Activated naive CD4-positive, alpha-beta T cell treated with anti-CD3 and anti-CD28 coated beads, Interleukin-2, amount 10 ng/mL, durations not matched to agents 7 days and 5 days (primary cell): ENCODE data around the gene ME3.
A peak's percentile ranks its signal among the peaks of the same experiment; 100 is the strongest.

Source experiments
- CTCF ChIA-PET: fragments of 350-600 bp; sonication (Branson Sonifier 250); formaldehyde crosslinking; loops from one replicate; lab custom pipeline; 2021; ENCODE audit warnings: antibody characterized with exemption; lab: Charles Lee
- DNase-seq: peaks from one replicate; pipeline ENCODE4 v3.0.0-alpha.2; 2020
- H3K27ac Mint-ChIP-seq: one replicate; pipeline ENCODE4 v1.8.0; 2021; ENCODE audit warnings: mild to moderate bottlenecking, moderate library complexity, mixed read lengths
- H3K27me3 Mint-ChIP-seq: one replicate; pipeline ENCODE4 v1.8.0; 2021; ENCODE audit warnings: mild to moderate bottlenecking, mixed read lengths
- H3K36me3 Mint-ChIP-seq: one replicate; pipeline ENCODE4 v1.8.0; 2021; ENCODE audit warnings: mixed read lengths
- H3K4me1 Mint-ChIP-seq: one replicate; pipeline ENCODE4 v1.8.0; 2021; ENCODE audit warnings: mixed read lengths
- H3K4me3 Mint-ChIP-seq: one replicate; pipeline ENCODE4 v1.8.0; 2021; ENCODE audit warnings: mild to moderate bottlenecking, moderate library complexity, mixed read lengths
- H3K9me3 Mint-ChIP-seq: one replicate; pipeline ENCODE4 v1.8.0; 2021; ENCODE audit warnings: mixed read lengths

ME3 gene

DNA sequence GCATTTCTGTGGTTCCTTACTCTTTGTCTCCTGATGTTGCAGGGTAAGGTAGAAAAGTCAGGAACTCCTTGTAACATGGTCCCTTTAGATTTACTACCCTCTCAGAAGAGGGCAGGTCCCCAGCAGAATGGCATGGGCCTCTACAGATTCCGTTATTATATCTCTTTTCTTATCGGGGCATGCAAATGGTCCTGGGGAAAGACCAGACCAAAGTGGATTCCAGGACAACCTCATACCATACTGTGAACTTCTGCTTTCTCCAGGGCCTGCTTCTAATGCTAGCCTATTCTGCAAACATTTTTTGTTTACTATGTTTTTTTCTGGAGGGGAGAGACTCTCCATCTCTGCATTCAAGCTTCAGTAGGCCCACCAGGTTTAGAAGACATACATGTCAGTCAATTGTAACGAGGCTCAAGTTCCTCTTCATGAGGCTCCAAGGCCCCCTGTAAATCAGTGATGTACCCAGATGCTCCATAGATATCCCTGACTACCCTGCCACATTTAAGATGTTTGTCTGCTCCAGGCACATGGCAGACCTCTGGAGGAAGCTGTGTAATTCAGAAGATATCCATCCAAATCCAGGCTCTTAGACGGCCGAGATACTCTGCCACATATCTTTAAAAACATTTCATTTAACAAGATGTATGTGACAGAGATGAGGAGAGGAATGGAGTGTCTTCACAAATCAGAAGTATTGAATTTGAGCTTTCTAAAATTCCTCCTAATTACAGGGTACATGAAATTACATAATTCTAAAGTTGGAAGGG is 8.5 kb upstream of the ME3 start:
- CTCF ChIA-PET: interaction anchor here (1.0 to 2.2 kb wide), 2 partner anchors 72 to 224 kb away, joined by 4 to 7 read pairs; no protein-coding TSS in a partner anchor
- Mint-ChIP-seq H3K9me3 (no peaks in the 10 kb centered on the region), H3K4me3 (no peak overlapping the region), H3K27ac (no peak overlapping the region), H3K36me3 (no peaks in the 10 kb centered on the region), H3K27me3 (peaks cover 4% of the 10 kb centered on the region), H3K4me1 (no peaks in the 10 kb centered on the region)
- no peak for DNase-seq

DNA sequence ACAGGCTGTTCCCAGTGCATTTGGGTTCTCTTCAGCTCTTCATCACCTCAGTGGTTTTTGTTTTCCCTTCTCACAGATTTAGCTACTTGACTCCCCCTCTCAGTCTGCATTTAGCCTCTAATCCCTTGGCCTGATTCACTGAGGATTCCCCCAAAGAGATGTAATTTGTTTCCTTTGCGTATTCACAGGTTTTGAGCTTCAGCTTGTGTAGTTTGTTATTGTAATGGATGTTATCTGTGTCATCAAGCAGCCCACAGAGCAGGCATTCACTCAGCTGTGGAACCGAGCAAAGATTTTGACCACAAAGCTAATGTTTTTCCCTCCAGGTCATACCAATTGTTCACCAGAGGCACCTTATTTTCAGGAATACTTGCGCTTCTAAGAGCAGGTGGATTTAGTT is 6.4 kb upstream of the ME3 start:
- H3K36me3 Mint-ChIP-seq: no peaks in the 10 kb centered on the region
- CTCF ChIA-PET: interaction anchor here (0.9 kb wide), 1 partner anchor 222 kb away, joined by 3 read pairs; no protein-coding TSS in a partner anchor
- no peak for DNase-seq
- H3K27me3 Mint-ChIP-seq: peaks cover 4% of the 10 kb centered on the region
- no peak overlapping the region for H3K4me3 Mint-ChIP-seq
- H3K27ac Mint-ChIP-seq: no peak overlapping the region
- no peaks in the 10 kb centered on the region for H3K4me1 Mint-ChIP-seq
- H3K9me3 Mint-ChIP-seq: no peaks in the 10 kb centered on the region

- H3K4me3 Mint-ChIP-seq: no peak overlapping the region
- H3K27ac Mint-ChIP-seq: no peak overlapping the region
- H3K4me1 Mint-ChIP-seq: no peaks in the 10 kb centered on the region
- DNase-seq: no peak
- no peaks in the 10 kb centered on the region for H3K36me3 Mint-ChIP-seq
- H3K9me3 Mint-ChIP-seq: no peaks in the 10 kb centered on the region
- H3K27me3 Mint-ChIP-seq: peaks cover 4% of the 10 kb centered on the region
- CTCF ChIA-PET: interaction anchor here (0.9 kb wide), 1 partner anchor 221 kb away, joined by 3 read pairs; no protein-coding TSS in a partner anchor
These were observed 5.9 kb upstream of the ME3 start for GRCh38 chr11:86678296-86678695.

DNA sequence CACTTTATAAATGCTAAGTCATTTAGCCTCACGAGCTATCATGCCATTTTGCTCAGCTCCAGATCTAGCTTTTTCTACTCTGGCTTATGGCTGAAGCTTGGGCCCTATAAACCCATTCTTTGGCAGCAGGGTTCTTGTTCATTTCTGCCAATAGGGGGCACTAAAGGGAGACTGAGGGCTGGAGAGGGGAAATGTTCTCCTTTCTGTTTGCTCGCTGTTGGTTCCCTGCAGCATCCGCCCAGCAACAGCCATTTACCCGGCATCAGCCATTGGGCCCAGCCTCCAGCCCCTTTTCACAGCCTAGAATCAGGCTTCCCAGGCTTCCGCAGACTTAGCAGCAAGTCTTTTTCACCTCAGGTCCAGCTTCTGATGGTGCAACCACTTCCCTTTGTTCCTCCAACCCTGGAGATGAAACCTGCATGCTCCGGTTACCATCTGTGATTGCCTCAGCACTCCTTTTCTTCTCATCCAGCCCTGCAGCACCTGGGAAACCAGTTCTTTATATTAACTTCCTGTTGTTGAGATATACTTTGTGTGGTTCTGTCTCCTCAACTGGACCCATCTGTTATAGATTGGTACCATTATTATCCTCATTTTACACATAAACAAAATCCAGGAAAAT is 4.2 kb upstream of the ME3 start:
- Mint-ChIP-seq H3K9me3 (no peaks in the 10 kb centered on the region), H3K27ac (no peak overlapping the region), H3K36me3 (no peaks in the 10 kb centered on the region), H3K27me3 (peaks cover 14% of the 10 kb centered on the region), H3K4me1 (no peaks in the 10 kb centered on the region), H3K4me3 (no peak overlapping the region)
- DNase-seq: no peak
- CTCF ChIA-PET: no interaction called here

DNA sequence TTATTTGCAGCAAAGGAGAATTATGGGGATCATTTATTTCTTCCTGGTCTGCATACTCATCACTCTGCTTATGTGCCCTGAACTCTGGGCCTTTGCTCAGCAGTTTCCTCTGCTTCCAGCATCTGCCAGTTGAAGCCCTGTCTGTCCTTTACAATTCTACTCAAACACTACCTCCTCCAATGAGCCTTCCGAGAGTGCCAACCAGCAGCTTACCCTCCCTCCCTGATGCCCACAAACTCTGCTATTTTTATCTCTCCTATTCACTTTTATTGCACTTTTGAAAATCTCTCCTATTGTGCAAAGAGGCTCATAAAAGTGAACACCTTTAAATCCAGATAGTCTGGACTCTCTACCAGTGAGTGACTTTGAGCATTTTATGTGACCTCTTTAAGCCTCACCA is 3.6 kb upstream of the ME3 start:
- Mint-ChIP-seq H3K4me3 (no peak overlapping the region), H3K4me1 (peaks cover 4% of the 10 kb centered on the region), H3K9me3 (no peaks in the 10 kb centered on the region), H3K27me3 (peaks cover 21% of the 10 kb centered on the region), H3K27ac (no peak overlapping the region), H3K36me3 (no peaks in the 10 kb centered on the region)
- CTCF ChIA-PET: no interaction called here
- no peak for DNase-seq

DNA sequence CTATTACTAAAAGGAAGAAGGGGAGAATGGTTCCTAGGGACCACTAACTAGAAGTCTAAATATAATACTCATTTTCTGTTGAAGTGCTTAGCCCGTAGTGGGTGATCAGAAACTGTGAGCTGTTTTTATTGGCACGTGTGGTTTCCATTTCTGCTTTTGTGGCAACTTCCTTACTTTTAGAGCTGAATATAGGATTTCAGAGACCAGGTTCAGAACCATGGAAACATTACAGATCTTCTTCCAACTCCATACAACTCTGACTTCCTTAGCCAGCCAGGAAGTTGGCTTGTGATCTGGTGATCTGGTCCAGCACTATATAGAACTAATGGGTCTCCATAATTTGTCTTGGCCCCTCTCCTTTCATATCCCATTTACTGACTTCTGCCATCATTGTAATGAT is 2.6 kb upstream of the ME3 start:
- Mint-ChIP-seq H3K9me3 (no peaks in the 10 kb centered on the region), H3K36me3 (no peaks in the 10 kb centered on the region), H3K27ac (no peak overlapping the region), H3K4me1 (peaks cover 4% of the 10 kb centered on the region), H3K4me3 (no peak overlapping the region), H3K27me3 (peaks cover 26% of the 10 kb centered on the region)
- no peak for DNase-seq
- CTCF ChIA-PET: no interaction called here

DNA sequence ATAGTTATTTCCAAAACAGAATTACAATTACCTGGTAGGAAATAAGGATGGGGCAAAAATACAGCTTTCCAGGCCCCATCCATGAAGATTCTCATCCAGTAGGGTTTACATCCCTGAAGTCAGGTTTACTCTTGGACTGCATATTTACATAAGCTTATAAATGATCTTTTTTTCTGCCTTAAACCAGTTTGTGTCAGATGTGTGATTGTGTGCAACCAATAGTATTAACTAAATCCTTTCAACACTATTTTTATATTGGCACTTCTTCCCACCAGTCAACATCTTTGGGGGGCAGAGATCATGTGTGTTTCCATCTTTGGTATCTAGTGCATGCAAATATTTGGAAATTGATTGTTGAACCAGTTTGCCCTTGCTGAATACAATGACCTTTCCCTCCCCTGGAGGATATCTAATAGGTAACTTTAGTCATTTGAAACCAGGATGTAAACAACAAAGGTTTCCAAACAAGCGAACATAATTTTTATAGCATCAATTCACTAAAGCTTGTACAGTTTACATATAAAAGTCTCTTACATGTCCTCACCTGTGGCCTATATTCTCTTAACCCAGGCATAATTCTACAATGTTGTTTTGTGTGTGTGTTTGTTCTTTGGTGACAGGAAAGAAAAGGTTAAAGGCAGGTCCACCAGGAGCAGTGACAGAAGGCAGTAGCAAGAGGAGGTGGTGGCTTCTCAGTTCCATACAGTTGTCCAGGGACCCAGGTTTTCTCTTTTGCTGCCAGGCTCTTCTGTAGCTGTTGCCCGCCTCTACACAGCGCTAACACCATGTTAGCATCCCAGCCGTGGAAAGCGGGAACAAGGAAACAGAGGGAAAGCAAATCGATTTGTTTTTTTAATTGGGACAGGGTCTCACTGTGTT is 1.7 kb upstream of the ME3 start:
- no peak for DNase-seq
- H3K4me1 Mint-ChIP-seq: peaks cover 4% of the 10 kb centered on the region
- no peaks in the 10 kb centered on the region for H3K36me3 Mint-ChIP-seq
- peaks cover 32% of the 10 kb centered on the region for H3K27me3 Mint-ChIP-seq
- CTCF ChIA-PET: no interaction called here
- H3K4me3 Mint-ChIP-seq: no peak overlapping the region
- no peak overlapping the region for H3K27ac Mint-ChIP-seq
- H3K9me3 Mint-ChIP-seq: no peaks in the 10 kb centered on the region

DNA sequence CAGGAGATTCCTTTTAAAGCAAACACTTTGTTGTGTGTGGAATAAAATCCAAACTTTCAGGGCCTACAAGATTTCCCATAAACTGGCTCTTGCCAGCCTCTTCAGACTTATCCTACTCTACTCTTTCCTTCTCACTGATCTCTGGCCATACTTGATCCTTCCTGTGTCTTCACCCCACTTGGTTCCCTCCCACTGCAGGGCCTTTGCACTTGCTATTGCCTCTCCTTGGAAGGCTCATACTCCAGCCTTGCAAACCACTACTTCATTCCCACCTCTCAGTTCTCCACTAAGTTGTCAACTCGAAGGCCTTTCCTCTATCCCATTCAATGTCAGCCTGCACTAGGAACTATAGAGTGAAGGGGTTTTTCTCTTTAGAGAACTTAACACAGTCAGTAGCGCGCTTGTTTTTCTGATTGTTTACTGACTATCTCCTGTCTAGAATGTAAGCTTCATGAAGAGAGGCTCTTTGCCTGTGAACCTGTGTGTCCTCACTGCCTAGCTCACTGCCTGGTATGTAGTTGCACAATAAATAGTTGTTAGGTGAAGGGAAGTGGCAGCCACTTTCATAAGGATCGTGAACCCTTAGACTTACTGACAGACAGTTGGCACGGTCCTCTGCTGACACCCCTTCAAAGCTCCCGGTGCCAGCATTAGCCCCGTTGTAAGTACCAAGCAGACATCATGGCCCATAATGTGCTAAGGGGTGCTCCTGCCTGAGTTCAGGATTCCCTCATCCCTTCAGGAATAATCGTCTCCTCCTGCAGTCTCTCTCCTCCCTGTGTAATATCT is 833 bp upstream of the ME3 start:
- H3K4me1 Mint-ChIP-seq: peaks cover 4% of the 10 kb centered on the region
- H3K36me3 Mint-ChIP-seq: no peaks in the 10 kb centered on the region
- no peak for DNase-seq
- H3K27ac Mint-ChIP-seq: no peak overlapping the region
- peak overlapping the region; percentile 17 for H3K4me3 Mint-ChIP-seq
- no peaks in the 10 kb centered on the region for H3K9me3 Mint-ChIP-seq
- H3K27me3 Mint-ChIP-seq: peaks cover 39% of the 10 kb centered on the region
- CTCF ChIA-PET: no interaction called here

DNA sequence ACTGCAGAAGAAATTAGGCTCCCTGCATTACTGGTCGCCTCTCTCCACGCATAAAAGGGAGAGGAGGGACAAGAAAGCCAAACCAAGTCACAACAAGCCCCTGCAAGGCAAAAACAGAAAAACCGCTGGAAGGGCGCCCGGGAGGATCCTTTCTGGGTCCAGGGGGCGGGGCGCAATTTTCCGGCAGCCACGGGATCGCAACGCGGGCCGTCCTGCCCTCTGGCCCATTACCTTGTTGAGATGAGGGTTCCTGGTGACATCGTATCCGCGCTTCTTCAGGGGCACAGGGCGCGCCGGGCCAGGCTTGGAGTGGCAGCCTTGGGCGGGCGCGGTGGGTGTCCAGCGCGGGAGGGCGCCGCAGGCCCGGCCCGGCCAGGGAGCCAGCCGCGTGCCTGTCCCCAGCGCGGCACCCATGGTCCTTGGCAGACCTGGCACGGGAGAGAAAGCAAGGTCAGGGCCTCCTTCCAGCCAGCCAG is 847 bp downstream of the ME3 start:
- Mint-ChIP-seq H3K4me1 (peaks cover 4% of the 10 kb centered on the region), H3K4me3 (peak overlapping the region; percentile 69), H3K9me3 (no peaks in the 10 kb centered on the region), H3K36me3 (no peaks in the 10 kb centered on the region), H3K27ac (no peak overlapping the region), H3K27me3 (peaks cover 39% of the 10 kb centered on the region)
- peak; percentile 32 for DNase-seq
- CTCF ChIA-PET: no interaction called here

DNA sequence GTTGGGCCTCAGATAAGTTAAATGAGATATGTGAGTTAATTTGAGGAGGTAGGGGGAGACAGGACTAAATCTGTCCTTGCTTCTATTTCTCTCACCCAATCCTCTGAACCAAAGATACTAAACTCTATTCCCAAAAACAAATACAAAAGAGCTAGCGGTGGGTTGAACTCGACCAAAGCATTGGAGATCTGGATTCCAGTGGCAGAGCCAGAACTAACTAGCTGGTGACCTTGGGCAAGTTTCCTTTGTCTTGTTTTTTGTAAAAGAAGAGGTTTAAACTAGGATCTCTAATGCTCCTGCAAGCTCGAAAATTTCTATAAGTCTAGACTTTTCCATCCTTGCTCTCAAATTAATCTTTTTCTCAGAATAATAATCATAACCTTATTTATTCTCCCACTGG is 1.5 kb downstream of the ME3 start:
- no peak for DNase-seq

DNA sequence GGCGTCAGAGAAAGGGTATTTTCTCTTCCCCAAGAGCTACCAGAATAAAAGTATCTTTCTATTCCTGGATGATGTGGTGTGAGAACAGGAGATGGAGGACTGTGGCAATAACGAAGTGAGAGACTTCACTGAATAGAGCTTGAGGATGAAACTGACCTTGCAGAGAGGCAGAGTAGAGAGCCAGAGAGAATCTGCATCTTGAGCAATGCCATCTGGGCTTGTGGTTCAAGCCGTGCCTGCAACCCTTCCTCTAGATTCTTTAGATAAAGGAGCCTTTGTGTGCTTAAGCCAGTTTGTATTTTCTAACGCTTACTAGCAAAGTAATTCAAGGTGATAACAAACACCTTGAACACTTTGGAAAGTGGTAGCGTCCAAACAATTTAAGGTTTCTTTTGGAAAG is 2.2 kb downstream of the ME3 start:
- Mint-ChIP-seq H3K27ac (no peak overlapping the region), H3K4me1 (peaks cover 4% of the 10 kb centered on the region), H3K27me3 (peaks cover 45% of the 10 kb centered on the region), H3K4me3 (no peak overlapping the region), H3K9me3 (no peaks in the 10 kb centered on the region), H3K36me3 (no peaks in the 10 kb centered on the region)
- CTCF ChIA-PET: no interaction called here
- DNase-seq: no peak

More for the DNA sequence above, 1.5 kb downstream of the ME3 start:
- CTCF ChIA-PET: no interaction called here
- H3K9me3 Mint-ChIP-seq: no peaks in the 10 kb centered on the region
- no peak overlapping the region for H3K27ac Mint-ChIP-seq
- H3K27me3 Mint-ChIP-seq: peaks cover 39% of the 10 kb centered on the region
- peaks cover 4% of the 10 kb centered on the region for H3K4me1 Mint-ChIP-seq
- H3K4me3 Mint-ChIP-seq: peak overlapping the region; percentile 66
- H3K36me3 Mint-ChIP-seq: no peaks in the 10 kb centered on the region

- no peak for DNase-seq
- CTCF ChIA-PET: interaction anchor here (1.0 kb wide), 1 partner anchor 10 kb away, joined by 4 read pairs; no protein-coding TSS in a partner anchor
- H3K9me3 Mint-ChIP-seq: no peaks in the 10 kb centered on the region
- H3K4me3 Mint-ChIP-seq: no peak overlapping the region
- H3K36me3 Mint-ChIP-seq: no peaks in the 10 kb centered on the region
- peaks cover 45% of the 10 kb centered on the region for H3K27me3 Mint-ChIP-seq
- H3K4me1 Mint-ChIP-seq: peaks cover 4% of the 10 kb centered on the region
- no peak overlapping the region for H3K27ac Mint-ChIP-seq
These were observed 3.0 kb downstream of the ME3 start for GRCh38 chr11:86669424-86669823.

DNA sequence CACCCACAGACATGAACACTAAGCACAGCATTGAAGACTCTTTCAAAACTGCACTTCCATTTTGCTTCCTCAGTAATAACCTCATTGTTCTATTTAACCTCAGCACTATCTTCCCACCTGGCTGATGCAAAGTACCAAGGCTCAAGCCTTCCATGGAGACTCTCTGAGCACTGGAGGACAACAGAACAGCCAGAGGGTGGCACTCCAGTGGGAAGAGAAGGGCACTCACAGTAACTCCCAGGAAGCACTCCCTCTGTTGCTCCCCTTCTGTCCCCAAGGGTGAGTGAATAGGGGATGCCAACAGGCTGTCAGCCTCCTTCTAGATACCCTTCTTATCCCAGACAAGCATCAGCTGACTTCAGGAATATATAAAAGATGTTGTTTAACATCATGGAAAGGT is 3.5 kb downstream of the ME3 start:
- H3K36me3 Mint-ChIP-seq: no peaks in the 10 kb centered on the region
- CTCF ChIA-PET: interaction anchor here (1.0 kb wide), 1 partner anchor 9 kb away, joined by 4 read pairs; no protein-coding TSS in a partner anchor

More for the DNA sequence above, 3.5 kb downstream of the ME3 start:
- Mint-ChIP-seq H3K4me1 (peaks cover 4% of the 10 kb centered on the region), H3K27ac (no peak overlapping the region), H3K27me3 (peaks cover 45% of the 10 kb centered on the region), H3K4me3 (no peak overlapping the region), H3K9me3 (no peaks in the 10 kb centered on the region)
- no peak for DNase-seq
